BLaER1 (cell line): ENCODE data around the gene RANBP3.
"Not testable (repeated sequence)": the region's sequence is repeated elsewhere in the genome, so short reads cannot be mapped to it uniquely, and the experiment has no call there.

Experiments
- H3K27ac ChIP-seq: shearing (Covaris generic); formaldehyde crosslinking; 2 replicates; pipeline ENCODE4 v1.8.1; 2022
- H3K27me3 ChIP-seq: shearing (Covaris generic); formaldehyde crosslinking; 2 replicates; pipeline ENCODE4 v1.8.1; 2022
- H3K36me3 ChIP-seq: shearing (Covaris generic); formaldehyde crosslinking; 2 replicates; pipeline ENCODE4 v1.8.1; 2022
- H3K4me1 ChIP-seq: shearing (Covaris generic); formaldehyde crosslinking; 2 replicates; pipeline ENCODE4 v1.8.1; 2022
- H3K4me2 ChIP-seq: shearing (Covaris generic); formaldehyde crosslinking; 2 replicates; pipeline ENCODE4 v1.8.1; 2022
- H3K4me3 ChIP-seq: shearing (Covaris generic); formaldehyde crosslinking; 2 replicates; pipeline ENCODE4 v1.8.1; 2022
- H3K9ac ChIP-seq: shearing (Covaris generic); formaldehyde crosslinking; 2 replicates; pipeline ENCODE4 v1.8.1; 2022
- H3K9me3 ChIP-seq: shearing (Covaris generic); formaldehyde crosslinking; 2 replicates; pipeline ENCODE4 v1.8.1; 2022
- H4K20me1 ChIP-seq: shearing (Covaris generic); formaldehyde crosslinking; 2 replicates; pipeline ENCODE4 v1.8.1; 2022
- Cebpa-rat ChIP-seq: shearing (Covaris generic); IDR thresholded peaks from 2 replicates; pipeline ENCODE4 v1.8.1; 2022

The RANBP3 gene

GRCh38 chr19:6007866-6008265 is 29.9 kb upstream of the RANBP3 start:
- Histone ChIP-seq H3K27ac (no peak overlapping the region), H3K27me3 (no peaks in the 10 kb centered on the region), H3K36me3 (no peaks in the 10 kb centered on the region), H3K9ac (no peak overlapping the region), H3K9me3 (peaks cover 2% of the 10 kb centered on the region; the same call in 1 of the 2 replicates), H3K4me2 (no peak overlapping the region), H3K4me3 (no peak overlapping the region), H3K4me1 (peaks cover 28% of the 10 kb centered on the region), H4K20me1 (no peaks in the 10 kb centered on the region)
- TF ChIP-seq Cebpa-rat, result no peak

- TF ChIP-seq Cebpa-rat, result no peak
- Histone ChIP-seq H3K4me3 (no peak overlapping the region), H3K9me3 (peaks cover 11% of the 10 kb centered on the region), H3K36me3 (peaks cover 3% of the 10 kb centered on the region), H3K4me1 (peaks cover 19% of the 10 kb centered on the region), H3K9ac (no peak overlapping the region), H4K20me1 (no peaks in the 10 kb centered on the region), H3K4me2 (no peak overlapping the region), H3K27ac (no peak overlapping the region), H3K27me3 (no peaks in the 10 kb centered on the region)
Measured at GRCh38 chr19:6006896-6007295, 29.0 kb upstream of the RANBP3 start.

- Histone ChIP-seq H3K9me3 (peaks cover 20% of the 10 kb centered on the region), H3K36me3 (peaks cover 11% of the 10 kb centered on the region), H3K4me1 (peaks cover 11% of the 10 kb centered on the region), H3K27ac (0 out of 2 replicates have a peak overlapping the region, but pooled peaks have one; percentile 55), H3K9ac (peak overlapping the region; percentile 50; the same call in 1 of the 2 replicates), H3K4me2 (peak overlapping the region; percentile 43)
- not testable (repeated sequence) for H4K20me1 ChIP-seq, H3K4me3 ChIP-seq, H3K27me3 ChIP-seq
Measured at GRCh38 chr19:6006070-6006446, 28.1 kb upstream of the RANBP3 start.

GRCh38 chr19:6005321-6006069 is 27.6 kb upstream of the RANBP3 start:
- H3K9ac ChIP-seq, result peak overlapping the region; percentile 50; the same call in 1 of the 2 replicates
- no peaks in the 10 kb centered on the region for H3K27me3 ChIP-seq
- H4K20me1 ChIP-seq, result no peaks in the 10 kb centered on the region
- peaks cover 11% of the 10 kb centered on the region for H3K4me1 ChIP-seq
- H3K9me3 ChIP-seq, result peaks cover 25% of the 10 kb centered on the region
- peak overlapping the region; percentile 43 for H3K4me2 ChIP-seq
- peak overlapping the region; percentile 55 for H3K27ac ChIP-seq
- no peak for TF ChIP-seq Cebpa-rat
- H3K4me3 ChIP-seq, result no peak overlapping the region
- H3K36me3 ChIP-seq, result peaks cover 17% of the 10 kb centered on the region

GRCh38 chr19:6003976-6004375 is 26.0 kb upstream of the RANBP3 start:
- Histone ChIP-seq H3K9ac (no peak overlapping the region), H3K9me3 (peaks cover 40% of the 10 kb centered on the region), H3K4me3 (no peak overlapping the region), H3K4me1 (peaks cover 11% of the 10 kb centered on the region), H3K4me2 (no peak overlapping the region), H3K27me3 (no peaks in the 10 kb centered on the region), H3K27ac (no peak overlapping the region), H3K36me3 (peaks cover 18% of the 10 kb centered on the region), H4K20me1 (no peaks in the 10 kb centered on the region)
- TF ChIP-seq Cebpa-rat, result no peak

- Histone ChIP-seq H3K9me3 (peaks cover 45% of the 10 kb centered on the region), H4K20me1 (no peaks in the 10 kb centered on the region), H3K4me1 (peaks cover 11% of the 10 kb centered on the region), H3K4me3 (no peak overlapping the region), H3K4me2 (no peak overlapping the region), H3K27me3 (no peaks in the 10 kb centered on the region), H3K36me3 (peaks cover 18% of the 10 kb centered on the region), H3K27ac (no peak overlapping the region), H3K9ac (no peak overlapping the region)
- no peak for TF ChIP-seq Cebpa-rat
Measured at GRCh38 chr19:6002591-6002990, 24.7 kb upstream of the RANBP3 start.

GRCh38 chr19:6000228-6000847 is 22.4 kb upstream of the RANBP3 start:
- Histone ChIP-seq H3K4me3 (no peak overlapping the region; the same call in 1 of the 2 replicates), H3K27me3 (no peaks in the 10 kb centered on the region), H3K9me3 (peaks cover 45% of the 10 kb centered on the region), H4K20me1 (no peaks in the 10 kb centered on the region), H3K4me2 (no peak overlapping the region), H3K9ac (no peak overlapping the region), H3K4me1 (peaks cover 25% of the 10 kb centered on the region), H3K27ac (no peak overlapping the region), H3K36me3 (peaks cover 18% of the 10 kb centered on the region)
- no peak for TF ChIP-seq Cebpa-rat

- Histone ChIP-seq H3K36me3 (peaks cover 18% of the 10 kb centered on the region), H3K4me3 (no peak overlapping the region), H3K9ac (no peak overlapping the region), H3K4me1 (peaks cover 27% of the 10 kb centered on the region), H4K20me1 (no peaks in the 10 kb centered on the region), H3K27ac (no peak overlapping the region), H3K4me2 (no peak overlapping the region), H3K27me3 (no peaks in the 10 kb centered on the region), H3K9me3 (peaks cover 45% of the 10 kb centered on the region)
- TF ChIP-seq Cebpa-rat, result no peak
Measured at GRCh38 chr19:5999693-6000092, 21.8 kb upstream of the RANBP3 start.

- Histone ChIP-seq H3K9ac (no peak overlapping the region), H4K20me1 (no peaks in the 10 kb centered on the region), H3K4me3 (no peak overlapping the region), H3K4me1 (peaks cover 50% of the 10 kb centered on the region), H3K27ac (no peak overlapping the region), H3K4me2 (0 out of 2 replicates have a peak overlapping the region, but pooled peaks have one; percentile 6), H3K36me3 (peaks cover 18% of the 10 kb centered on the region), H3K27me3 (no peaks in the 10 kb centered on the region), H3K9me3 (peaks cover 39% of the 10 kb centered on the region)
- no peak for TF ChIP-seq Cebpa-rat
Measured at GRCh38 chr19:5997371-5997770, 19.4 kb upstream of the RANBP3 start.

GRCh38 chr19:5996623-5997320 is 18.8 kb upstream of the RANBP3 start:
- H3K9me3 ChIP-seq, result peaks cover 33% of the 10 kb centered on the region
- TF ChIP-seq Cebpa-rat, result no peak
- peaks cover 56% of the 10 kb centered on the region for H3K4me1 ChIP-seq
- no peak overlapping the region for H3K4me3 ChIP-seq
- H4K20me1 ChIP-seq, result no peaks in the 10 kb centered on the region
- H3K36me3 ChIP-seq, result peaks cover 14% of the 10 kb centered on the region
- no peaks in the 10 kb centered on the region for H3K27me3 ChIP-seq
- H3K4me2 ChIP-seq, result peak overlapping the region; percentile 6; the same call in 1 of the 2 replicates
- H3K9ac ChIP-seq, result no peak overlapping the region
- peak overlapping the region; percentile 8; the same call in 1 of the 2 replicates for H3K27ac ChIP-seq
